Measurements from ENCODE around the gene PRELID3B.

- TF ChIP-seq ASH2L (IDR thresholded peaks at IDR 0.05; ENCODE audit: low read length) (no peak), ZNF274 (IDR thresholded peaks at IDR 0.05; ENCODE audit: borderline replicate concordance, extremely low read depth, low read length) (no peak), POLR2AphosphoS5 (IDR thresholded peaks at IDR 0.05; ENCODE audit: low read depth, low read length) (no peak)
Observed at GRCh38 chr20:59013959-59014608, 28.5 kb downstream of the PRELID3B start.
